ENCODE results near the gene OR8B8.

OR8B8 gene

GRCh38 chr11:124445646-124446150, at the start of gene OR8B8:
Gene OR8B8, minus strand, starts transcription at chr11:124445696. Its CDS starts 4,611 bp downstream, at chr11:124441085.
- in situ Hi-C loops (cut with MboI; ENCODE audit: low sequenced_read_pairs, unreplicated experiment): no loop called here
- no peak for DNase-seq (ENCODE audit: low spot score)
- TF ChIP-seq CTCF (IDR thresholded peaks at IDR 0.05; ENCODE audit: borderline replicate concordance, control extremely low read depth, extremely low read depth, insufficient read depth, missing control alignments): no peak

GRCh38 chr11:124493016-124493655, 47.6 kb upstream of the OR8B8 start:
- in situ Hi-C loops (cut with MboI; ENCODE audit: low sequenced_read_pairs, unreplicated experiment): no loop called here
- DNase-seq (ENCODE audit: low spot score): no peak
- TF ChIP-seq CTCF (IDR thresholded peaks at IDR 0.05; ENCODE audit: borderline replicate concordance, control extremely low read depth, extremely low read depth, insufficient read depth, missing control alignments): no peak

GRCh38 chr11:124483422-124483821, 37.9 kb upstream of the OR8B8 start:
- no peak for DNase-seq (ENCODE audit: low spot score)
- in situ Hi-C loops (cut with MboI; ENCODE audit: low sequenced_read_pairs, unreplicated experiment): no loop called here
- no peak for TF ChIP-seq CTCF (IDR thresholded peaks at IDR 0.05; ENCODE audit: borderline replicate concordance, control extremely low read depth, extremely low read depth, insufficient read depth, missing control alignments)

- no peak for TF ChIP-seq CTCF (IDR thresholded peaks at IDR 0.05; ENCODE audit: borderline replicate concordance, control extremely low read depth, extremely low read depth, insufficient read depth, missing control alignments)
- DNase-seq (ENCODE audit: low spot score): no peak
- in situ Hi-C loops (cut with MboI; ENCODE audit: low sequenced_read_pairs, unreplicated experiment): no loop called here
Observed at GRCh38 chr11:124482362-124483147, 37.1 kb upstream of the OR8B8 start.

GRCh38 chr11:124481365-124482323, 36.1 kb upstream of the OR8B8 start:
- no peak for TF ChIP-seq CTCF (IDR thresholded peaks at IDR 0.05; ENCODE audit: borderline replicate concordance, control extremely low read depth, extremely low read depth, insufficient read depth, missing control alignments)
- DNase-seq (ENCODE audit: low spot score): peak; percentile 8
- in situ Hi-C loops (cut with MboI; ENCODE audit: low sequenced_read_pairs, unreplicated experiment): no loop called here

GRCh38 chr11:124479561-124479960, 34.1 kb upstream of the OR8B8 start:
- in situ Hi-C loops (cut with MboI; ENCODE audit: low sequenced_read_pairs, unreplicated experiment): no loop called here
- DNase-seq (ENCODE audit: low spot score): no peak
- TF ChIP-seq CTCF (IDR thresholded peaks at IDR 0.05; ENCODE audit: borderline replicate concordance, control extremely low read depth, extremely low read depth, insufficient read depth, missing control alignments): no peak
